K562 (cell line): ENCODE results near the gene FANCC. TPM values are rescaled to one million over a fixed set of nuclear protein-coding genes. Genes with fewer than 3 reads are reported as not detected.

Experiments used
- BRD9 ChIP-seq: fragments of 450-650 bp; IDR thresholded peaks from 2 replicates; pipeline ENCODE4 v1.6.1; 2018; ENCODE audit warnings: low read depth; ENCODE audit not compliant: partially characterized antibody
- CBX3 ChIP-seq, 2 experiments: IDR thresholded peaks; 1 replicate in 1 of 2; 2 replicates in 1 of 2; pipeline ENCODE4 v1.6.1; 2012; ENCODE audit warnings: inconsistent platforms in 2 of 2, low read length in 2 of 2, borderline replicate concordance in 1 of 2, control low read depth in 1 of 2
- ETV6 ChIP-seq, 3 experiments: fragments of 150-350 bp in 1 of 3; sonication (generic) in 1 of 3; formaldehyde crosslinking in 1 of 3; IDR thresholded peaks; 2 replicates each; pipeline versions ENCODE4 v1.6.1 to v1.8.0; 2014 to 2022; ENCODE audit warnings: borderline replicate concordance in 2 of 3, low read depth in 2 of 3, antibody characterized with exemption in 1 of 3, low read length in 1 of 3, mild to moderate bottlenecking in 1 of 3, missing genetic modification reagents in 1 of 3
- HCFC1 ChIP-seq: IDR thresholded peaks from 2 replicates; pipeline ENCODE4 v1.6.1; 2012; ENCODE audit warnings: low read depth, low read length, improper control_type of control experiment
- MAZ ChIP-seq, 2 experiments: fragments of 450-650 bp in 1 of 2; sonication (generic) in 1 of 2; formaldehyde crosslinking; IDR thresholded peaks in 1 of 2; conservative IDR thresholded peaks in 1 of 2; 2 replicates each; pipeline versions ENCODE4 v1.4.0 to v1.5.0; 2020; ENCODE audit warnings: mild to moderate bottlenecking in 1 of 2, missing genetic modification reagents in 1 of 2
- MCM3 ChIP-seq: fragments of 450-650 bp; IDR thresholded peaks from 2 replicates; pipeline ENCODE4 v1.6.1; 2016
- MEF2D ChIP-seq: conservative IDR thresholded peaks from 2 replicates; pipeline ENCODE4 v1.6.1; 2016; ENCODE audit warnings: low read depth, missing genetic modification characterization, missing compliant biosample characterization
- POLR3G ChIP-seq: IDR thresholded peaks from 2 replicates; pipeline ENCODE4 v1.6.1; 2011; ENCODE audit not compliant: insufficient read length, insufficient replicate concordance; ENCODE audit errors: extremely low read depth
- PRPF4 ChIP-seq: fragments of 200-400 bp; formaldehyde crosslinking; IDR thresholded peaks from one replicate; pipeline ENCODE4 v1.6.1; 2017; ENCODE audit warnings: low read length, low read depth, mild to moderate bottlenecking; ENCODE audit not compliant: insufficient read depth, poor library complexity, severe bottlenecking
- RBBP5 ChIP-seq: fragments of 200-600 bp; sonication (generic); IDR thresholded peaks from 2 replicates; pipeline ENCODE4 v1.6.1; 2012; ENCODE audit warnings: borderline replicate concordance, mild to moderate bottlenecking, low read length, control low read depth, inconsistent platforms; ENCODE audit not compliant: insufficient read depth, poor library complexity, severe bottlenecking
- RBM25 ChIP-seq: fragments of 200-400 bp; formaldehyde crosslinking; IDR thresholded peaks from 2 replicates; pipeline ENCODE4 v1.6.1; 2018; ENCODE audit warnings: low read length, low read depth, moderate library complexity; ENCODE audit not compliant: severe bottlenecking
- RHOXF2B ChIP-seq: fragments of 250-450 bp; sonication (Bioruptor Pico); conservative IDR thresholded peaks from 2 replicates; pipeline ENCODE4 v1.5.1; 2021
- SMC3 ChIP-seq: conservative IDR thresholded peaks from 2 replicates; pipeline ENCODE4 v1.6.1; 2011; ENCODE audit warnings: low read depth, low read length, improper control_type of control experiment; ENCODE audit not compliant: insufficient read depth
- TCF3 ChIP-seq: sonication (generic); formaldehyde crosslinking; IDR thresholded peaks from 2 replicates; pipeline ENCODE4 v1.4.0; 2020; ENCODE audit warnings: mild to moderate bottlenecking, missing genetic modification reagents
- TCF7 ChIP-seq: sonication (generic); IDR thresholded peaks from 2 replicates; pipeline ENCODE4 v1.6.1; 2016; ENCODE audit warnings: antibody characterized with exemption, borderline replicate concordance
- ZBTB26 ChIP-seq: fragments of 450-650 bp; formaldehyde crosslinking; IDR thresholded peaks from 2 replicates; pipeline ENCODE4 v1.4.0; 2022; ENCODE audit warnings: missing genetic modification characterization
- ZC3H11A ChIP-seq: IDR thresholded peaks from 2 replicates; pipeline ENCODE4 v1.6.1; 2012; ENCODE audit warnings: low read depth, low read length, improper control_type of control experiment
- ZNF217 ChIP-seq: sonication (generic); formaldehyde crosslinking; IDR thresholded peaks from 2 replicates; pipeline ENCODE4 v1.8.0; 2022; ENCODE audit warnings: mild to moderate bottlenecking, missing genetic modification reagents
- polyA plus RNA-seq, 8 experiments: library from polyadenylated mRNA; depleted of rRNA in 4 of 8; stranded (reverse) in 5 of 8; unstranded in 3 of 8; fragments of >200 nt; fragmentation: Nextera tagmentation in 2 of 8; fragmentation: Illumina TruSeq in 1 of 8; extraction: Ambion mirVana in 2 of 8; extraction: Trizol in 1 of 8; gene quantifications; 2 replicates each; pipeline versions ENCODE4 v1.2.1 to v1.2.3, GENCODE V29; 2011 to 2014; ENCODE audit warnings: inconsistent platforms in 1 of 8, missing spikeins in 1 of 8
- total RNA-seq, 7 experiments: library from RNA; depleted of rRNA in 6 of 7; stranded (reverse); fragments of >200 nt in 6 of 7; fragmentation: Illumina TruSeq in 2 of 7; extraction: Trizol in 2 of 7; gene quantifications; 2 replicates each; pipeline versions ENCODE4 v1.2.1 to v1.2.3, GENCODE V29; 2011 to 2021; ENCODE audit warnings: low replicate concordance in 1 of 7
- TF ChIP-seq, protein P1 (sequence below): sonication (generic); formaldehyde crosslinking; IDR thresholded peaks from 2 replicates; pipeline ENCODE4 v1.8.0; 2022; ENCODE audit warnings: missing genetic modification reagents, mild to moderate bottlenecking, moderate library complexity, borderline replicate concordance
- TF ChIP-seq, protein P2 (sequence below): fragments of 250-450 bp; sonication (Bioruptor Pico); IDR thresholded peaks from 2 replicates; pipeline ENCODE4 v1.5.0; 2021; ENCODE audit warnings: mild to moderate bottlenecking, moderate library complexity

The FANCC gene
- total and polyA plus RNA-seq, 9 of the 15 experiments (the other 6 are each of a cell fraction or from before 2014, with no cell fraction given) = 4.6 to 18.4 (median 14.2) TPM

- no peak for TF ChIP-seq RBM25
- TF ChIP-seq TCF7 = no peak
- TF ChIP-seq, protein P1, sequence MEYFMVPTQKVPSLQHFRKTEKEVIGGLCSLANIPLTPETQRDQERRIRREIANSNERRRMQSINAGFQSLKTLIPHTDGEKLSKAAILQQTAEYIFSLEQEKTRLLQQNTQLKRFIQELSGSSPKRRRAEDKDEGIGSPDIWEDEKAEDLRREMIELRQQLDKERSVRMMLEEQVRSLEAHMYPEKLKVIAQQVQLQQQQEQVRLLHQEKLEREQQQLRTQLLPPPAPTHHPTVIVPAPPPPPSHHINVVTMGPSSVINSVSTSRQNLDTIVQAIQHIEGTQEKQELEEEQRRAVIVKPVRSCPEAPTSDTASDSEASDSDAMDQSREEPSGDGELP (CRISPR knock-in tag) = peak; percentile 72
- TF ChIP-seq MEF2D (tag) = no peak
- no peak for TF ChIP-seq PRPF4
- TF ChIP-seq, protein P2, sequence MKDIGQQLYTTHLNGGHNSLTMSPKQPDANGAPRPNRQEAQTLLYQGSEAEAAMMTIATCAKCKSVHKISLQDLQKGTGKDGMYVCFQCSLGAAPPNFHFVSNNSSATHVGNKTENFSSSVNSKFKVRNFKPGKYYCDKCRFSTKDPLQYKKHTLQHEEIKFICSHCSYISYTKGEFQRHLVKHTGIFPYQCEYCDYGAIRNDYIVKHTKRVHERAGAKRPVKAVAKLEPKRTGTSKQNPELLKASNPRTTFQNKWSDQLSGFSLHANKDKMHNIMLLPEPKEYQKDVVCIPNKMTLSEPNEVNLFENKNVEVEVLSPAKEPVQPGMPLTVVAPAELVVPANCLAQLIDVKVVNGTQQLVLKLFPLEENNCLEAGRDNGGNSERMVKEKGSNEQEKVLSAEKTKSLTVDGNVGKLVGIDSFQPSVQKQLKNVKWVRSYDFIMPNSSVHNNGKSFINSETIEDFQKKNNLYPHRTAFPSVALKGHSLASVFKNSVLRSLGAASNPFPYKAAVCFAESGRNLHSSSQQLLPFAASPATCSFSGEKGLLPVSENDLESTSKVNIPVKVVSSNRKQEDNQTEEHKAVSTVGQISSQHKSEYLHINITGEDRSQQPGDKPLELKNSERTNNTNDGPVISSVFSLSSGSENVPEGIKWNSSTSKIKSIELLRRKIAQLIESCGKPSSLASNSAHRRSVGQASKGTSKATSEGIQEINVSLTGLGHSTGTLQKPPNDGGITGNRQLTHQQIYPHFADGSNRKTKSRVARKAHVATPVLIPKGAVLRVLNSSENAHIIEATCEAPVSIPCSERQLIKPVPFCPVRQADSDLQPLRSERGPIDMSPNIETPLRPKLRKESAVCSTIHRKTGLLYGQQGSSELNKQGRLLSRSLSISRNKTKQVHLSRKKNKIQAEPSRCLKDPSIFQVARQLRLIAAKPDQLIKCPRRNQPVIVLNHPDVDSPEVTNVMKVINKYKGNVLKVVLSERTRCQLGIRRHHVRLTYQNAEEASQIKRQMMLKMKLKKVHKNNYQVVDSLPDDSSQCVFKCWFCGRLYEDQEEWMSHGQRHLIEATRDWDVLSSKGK (CRISPR knock-in tag) = no peak
- no peak for TF ChIP-seq TCF3
- no peak for TF ChIP-seq ZC3H11A
- TF ChIP-seq HCFC1 = 0 out of 2 replicates have a peak, but pooled peaks have one; percentile 42
- TF ChIP-seq MAZ (CRISPR knock-in tag; conservative IDR thresholded peaks at IDR 0.05 in 1 of 2, IDR thresholded peaks at IDR 0.05 in 1 of 2) = peak; percentile 79 to 80
- peak; percentile 86 for TF ChIP-seq RBBP5
- no peak for TF ChIP-seq BRD9
- TF ChIP-seq POLR3G = no peak
- TF ChIP-seq CBX3 (IDR thresholded peaks at IDR 0.05; ENCODE audit: borderline replicate concordance in 1 of 2, low read length in 2 of 2) = no peak
- TF ChIP-seq ETV6 (IDR thresholded peaks at IDR 0.05; ENCODE audit: borderline replicate concordance in 1 of 2, low read depth in 2 of 2, low read length in 1 of 2) = no peak
- TF ChIP-seq ETV6 (CRISPR knock-in tag; IDR thresholded peaks at IDR 0.05; ENCODE audit: borderline replicate concordance) = no peak
- TF ChIP-seq MCM3 = no peak
- no peak for TF ChIP-seq ZBTB26 (CRISPR knock-in tag)
- no peak for TF ChIP-seq SMC3
- no peak for TF ChIP-seq RHOXF2B (CRISPR knock-in tag)
- no peak for TF ChIP-seq ZNF217
These were observed at the start of gene FANCC (continued) for GRCh38 chr9:95317119-95317892.
